ENCODE measurements around the gene SLF2.
"Not testable (repeated sequence)": the region's sequence is repeated elsewhere in the genome, so short reads cannot be mapped to it uniquely, and the experiment has no call there.

Gene SLF2

DNA sequence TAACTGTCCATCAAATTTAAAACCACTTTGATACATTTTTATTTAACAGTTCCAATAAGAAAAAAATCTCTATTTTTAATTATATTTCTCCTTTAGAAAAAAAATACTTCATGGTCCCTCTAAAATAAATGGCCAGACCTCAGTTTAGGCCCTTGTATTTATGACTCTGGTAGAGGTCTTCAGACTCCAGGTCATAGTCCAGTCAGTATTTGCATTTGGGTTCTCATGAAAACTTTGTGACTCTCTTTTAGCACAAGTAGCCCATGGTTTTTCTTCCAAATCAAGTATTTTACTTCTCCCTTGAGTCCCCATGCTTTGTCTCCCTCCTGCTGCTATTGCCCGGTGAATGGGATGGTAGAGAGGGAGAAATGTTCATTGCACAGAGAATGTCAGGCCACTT is 51.1 kb downstream of the SLF2 start:
- DNase-seq, result no peak

DNA sequence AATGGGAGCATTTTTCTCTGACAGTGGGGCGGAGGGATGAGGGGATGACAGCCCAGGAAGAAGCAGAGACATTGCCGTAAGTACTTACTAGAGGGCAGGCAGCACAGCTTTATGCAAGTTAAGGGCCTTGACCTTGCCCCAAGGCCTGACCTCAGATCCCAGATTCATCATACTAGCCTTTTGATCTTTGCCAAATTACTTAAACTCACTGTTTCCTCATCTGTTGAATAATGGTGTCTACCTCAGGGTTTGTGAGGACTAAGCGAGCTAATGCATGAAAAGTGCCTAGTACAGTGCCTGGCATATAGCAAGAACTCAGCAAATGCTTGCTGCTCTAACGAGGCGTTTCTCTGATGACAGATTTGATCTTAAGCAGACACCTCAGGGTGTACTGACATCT is 53.1 kb downstream of the SLF2 start:
- no peak for DNase-seq

DNA sequence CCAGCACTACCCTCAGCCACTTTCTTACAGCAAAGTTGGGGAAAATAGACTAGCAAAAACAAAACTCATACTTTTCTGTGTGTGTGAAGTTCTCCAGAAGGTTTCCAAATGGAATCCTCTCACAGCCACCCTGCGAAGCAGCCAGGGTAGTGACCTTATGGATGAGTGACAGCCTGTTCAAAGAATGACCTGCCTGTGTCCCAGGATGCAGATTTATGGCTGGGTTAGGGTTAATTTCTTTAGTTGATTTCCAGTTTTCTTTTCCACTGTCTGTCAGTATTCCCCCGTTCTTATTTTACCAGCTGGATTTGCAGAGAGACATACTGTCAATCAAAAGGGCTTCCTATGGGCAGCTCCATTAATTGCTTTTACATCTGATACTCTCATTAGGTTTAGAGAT is 54.1 kb downstream of the SLF2 start:
- no peak for DNase-seq

DNA sequence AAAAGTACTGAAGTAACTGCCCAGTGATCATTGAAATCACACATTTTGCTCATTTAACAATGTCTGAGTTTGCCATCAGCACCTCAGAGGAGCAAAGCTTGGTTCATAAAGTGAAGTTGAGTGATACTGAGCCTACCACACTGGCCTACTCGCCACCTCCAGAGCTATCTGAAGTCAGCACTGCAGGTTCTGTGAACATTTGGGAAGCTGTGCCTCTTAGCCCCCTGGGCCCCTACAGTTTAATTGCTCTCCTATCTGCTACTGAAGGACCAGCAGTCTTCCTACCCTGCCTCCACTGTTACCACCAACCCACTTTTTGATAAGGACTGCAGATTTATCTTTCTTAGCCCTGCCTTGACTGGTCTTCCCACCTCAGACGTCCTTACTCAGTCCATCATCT is 54.6 kb downstream of the SLF2 start:
- DNase-seq, result no peak

DNA sequence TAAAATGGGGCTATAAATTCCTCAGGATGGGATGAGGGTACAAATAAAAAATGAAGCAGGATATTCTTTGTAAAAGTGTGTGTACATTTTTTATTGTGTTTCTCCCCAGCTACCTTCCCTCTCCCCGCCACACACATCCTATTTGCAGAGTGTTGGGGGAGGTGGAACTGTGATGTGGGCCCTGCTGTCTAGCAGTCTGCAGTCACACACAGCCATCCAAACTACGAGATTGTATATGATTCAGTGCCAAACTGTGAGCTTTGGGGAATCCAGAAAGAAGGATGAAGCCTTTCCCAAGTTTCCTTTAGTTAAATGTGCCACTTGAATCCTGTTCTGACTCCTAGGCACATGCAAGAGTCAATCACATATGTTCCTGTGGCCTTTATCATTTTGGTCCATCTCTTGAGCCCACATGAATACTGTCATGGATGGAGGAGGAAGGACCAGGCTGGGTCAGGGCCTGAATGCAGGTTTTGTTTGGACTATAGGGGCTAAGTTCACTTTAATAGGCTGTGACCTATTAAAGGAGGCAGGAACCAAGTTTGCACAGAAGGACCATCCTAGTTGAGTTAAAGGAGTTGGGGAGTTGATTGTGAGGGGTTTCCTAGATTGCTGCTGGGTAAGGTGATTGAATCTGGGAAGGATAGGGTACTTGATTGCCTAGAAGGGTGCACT is 55.4 kb downstream of the SLF2 start:
- DNase-seq, result no peak

DNA sequence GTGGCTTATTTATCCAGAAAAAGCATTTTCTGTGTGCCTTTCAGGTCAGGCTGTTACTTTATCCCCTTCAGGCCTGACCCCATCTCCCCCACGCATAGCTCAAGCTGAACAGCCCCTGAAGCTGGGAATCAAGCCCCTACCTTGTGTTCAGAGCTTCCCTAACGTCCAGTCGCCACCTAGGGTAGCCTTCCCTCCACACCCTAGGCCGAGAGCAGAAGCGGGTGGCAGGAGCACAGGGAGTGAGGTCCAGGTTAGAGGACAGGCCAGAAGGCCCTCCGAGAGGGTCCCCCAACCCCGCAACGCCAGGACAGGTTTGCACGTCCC is 56.1 kb downstream of the SLF2 start:
- DNase-seq, result no peak

DNA sequence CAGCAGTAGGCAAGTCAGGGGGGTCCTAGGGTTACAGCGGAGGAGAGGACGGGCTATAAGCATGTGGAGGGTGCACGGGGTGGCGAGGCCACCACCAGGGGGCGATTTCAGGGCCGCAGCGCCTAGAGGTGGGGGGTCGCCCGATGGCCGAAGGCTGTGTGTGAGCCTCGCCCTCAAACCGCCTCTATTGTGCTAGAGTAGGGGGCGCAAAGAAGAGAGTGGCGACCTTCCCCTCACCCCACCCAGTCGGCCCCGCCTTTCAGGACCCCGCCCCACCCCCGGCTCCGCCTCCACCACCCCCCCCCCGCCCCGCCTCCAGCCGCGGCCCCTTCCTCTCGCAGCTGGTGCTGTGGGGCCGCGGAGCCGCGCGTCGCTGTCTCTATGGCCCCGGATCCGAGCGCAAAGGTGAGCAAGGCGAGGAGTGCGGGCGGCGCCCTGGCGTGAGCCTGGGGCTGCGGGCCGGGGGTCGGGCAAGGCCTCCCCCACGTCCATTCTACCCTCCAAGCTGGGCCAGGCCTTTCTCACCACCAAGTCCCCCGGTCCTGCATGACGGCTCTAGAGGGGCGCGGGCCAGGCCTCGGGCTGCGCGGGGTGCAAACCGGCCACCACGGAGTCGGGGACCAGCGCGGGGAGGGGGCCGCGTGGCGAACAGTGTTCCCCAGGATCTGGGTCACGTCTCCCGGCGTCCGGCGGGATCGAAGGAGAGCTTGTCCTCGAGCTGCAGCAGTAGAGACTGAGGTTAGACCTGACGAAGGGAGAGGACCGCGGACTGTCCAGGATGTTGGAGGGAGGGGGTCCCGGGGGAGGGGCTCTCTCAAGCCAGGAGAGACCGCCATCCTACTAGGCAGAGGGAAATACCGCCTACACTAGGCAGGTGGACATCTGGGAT is 56.7 kb downstream of the SLF2 start, which contains the start of gene SEMA4G:
TSS of gene SEMA4G (plus strand) at position 318 of the 889 bp plus-strand sequence. CDS start 3,409 bp downstream, outside the sequence.
- peak; percentile 39 for DNase-seq

DNA sequence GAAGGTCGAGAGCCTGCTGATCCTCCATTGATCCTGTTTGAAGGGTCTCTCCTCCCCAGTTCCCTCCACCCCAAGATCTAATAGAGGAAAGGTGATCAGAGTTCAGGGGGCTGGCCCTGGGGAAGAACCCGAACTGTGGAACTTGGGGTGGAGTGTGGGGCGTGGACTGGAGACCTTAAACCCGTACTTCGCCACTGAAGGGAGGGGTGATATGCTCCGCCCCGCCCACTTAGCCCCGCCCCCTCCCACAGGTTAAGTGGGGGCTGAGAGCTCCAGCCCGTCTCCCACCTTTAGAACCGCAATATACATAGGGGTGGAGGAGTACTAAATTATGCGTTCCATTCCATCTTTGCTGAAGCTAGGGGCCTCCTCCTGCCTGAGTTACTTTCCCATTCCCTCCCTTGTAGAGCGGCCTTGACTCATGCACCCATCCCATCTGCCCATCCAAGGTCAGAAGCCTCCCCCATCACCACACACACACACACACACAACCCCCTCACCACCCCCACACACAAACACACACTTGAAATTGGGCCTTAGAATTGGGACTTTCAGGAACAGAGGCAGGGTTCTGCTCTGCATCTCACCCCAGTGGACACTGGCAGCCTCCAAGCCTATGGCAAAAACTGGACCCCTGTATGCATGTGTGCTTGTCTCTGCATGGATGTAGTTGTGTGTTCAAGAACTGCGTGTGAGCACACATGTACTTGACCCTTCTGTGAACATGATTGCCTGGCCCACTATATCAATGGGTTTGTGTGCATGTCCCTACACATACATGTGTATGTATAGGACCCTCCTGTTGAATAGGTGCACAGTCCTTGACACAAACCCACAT is 57.5 kb downstream of the SLF2 start:
- peak; percentile 53 for DNase-seq

DNA sequence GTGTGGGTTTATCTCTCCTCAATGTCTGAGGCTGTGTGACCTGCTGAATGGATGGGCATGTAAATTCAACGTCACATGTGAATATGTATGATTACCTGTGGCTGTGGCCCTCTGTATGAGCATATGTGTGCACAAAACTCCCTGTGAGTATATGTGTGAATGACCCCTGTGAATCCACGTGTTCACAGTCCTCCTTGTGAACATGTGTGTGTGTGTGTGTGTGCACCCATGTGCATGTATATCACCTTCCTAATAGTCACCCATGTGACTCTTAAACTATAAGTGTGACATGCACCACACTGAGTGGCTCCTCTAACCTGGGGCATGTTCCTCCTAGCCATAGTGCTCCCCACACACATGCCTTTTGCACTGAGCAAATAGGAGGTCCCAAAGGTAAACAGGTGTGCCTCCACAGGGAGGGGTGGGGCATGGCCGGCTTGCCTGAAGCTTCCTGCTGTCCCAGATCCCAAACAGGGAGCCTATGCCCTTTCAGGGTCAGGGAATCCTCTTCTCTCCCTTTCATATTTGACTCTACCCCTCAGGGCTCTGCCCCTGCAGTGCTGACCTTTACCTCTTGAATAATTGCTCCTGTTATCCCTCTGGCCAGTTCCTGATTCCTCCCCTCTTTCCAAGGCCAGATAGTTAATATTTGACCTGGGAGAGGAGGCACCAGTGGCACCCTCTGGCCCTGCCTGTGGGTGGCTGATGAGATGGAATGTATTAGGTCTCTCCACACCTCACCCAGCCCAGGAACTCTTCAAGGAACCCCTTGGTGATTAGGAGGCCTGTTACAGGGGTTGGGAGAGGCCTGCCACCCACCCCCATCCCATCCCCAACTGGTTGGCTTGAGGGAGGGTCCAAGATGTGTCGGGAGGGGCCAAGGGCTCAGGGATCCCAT is 58.4 kb downstream of the SLF2 start:
- DNase-seq, result no peak

DNA sequence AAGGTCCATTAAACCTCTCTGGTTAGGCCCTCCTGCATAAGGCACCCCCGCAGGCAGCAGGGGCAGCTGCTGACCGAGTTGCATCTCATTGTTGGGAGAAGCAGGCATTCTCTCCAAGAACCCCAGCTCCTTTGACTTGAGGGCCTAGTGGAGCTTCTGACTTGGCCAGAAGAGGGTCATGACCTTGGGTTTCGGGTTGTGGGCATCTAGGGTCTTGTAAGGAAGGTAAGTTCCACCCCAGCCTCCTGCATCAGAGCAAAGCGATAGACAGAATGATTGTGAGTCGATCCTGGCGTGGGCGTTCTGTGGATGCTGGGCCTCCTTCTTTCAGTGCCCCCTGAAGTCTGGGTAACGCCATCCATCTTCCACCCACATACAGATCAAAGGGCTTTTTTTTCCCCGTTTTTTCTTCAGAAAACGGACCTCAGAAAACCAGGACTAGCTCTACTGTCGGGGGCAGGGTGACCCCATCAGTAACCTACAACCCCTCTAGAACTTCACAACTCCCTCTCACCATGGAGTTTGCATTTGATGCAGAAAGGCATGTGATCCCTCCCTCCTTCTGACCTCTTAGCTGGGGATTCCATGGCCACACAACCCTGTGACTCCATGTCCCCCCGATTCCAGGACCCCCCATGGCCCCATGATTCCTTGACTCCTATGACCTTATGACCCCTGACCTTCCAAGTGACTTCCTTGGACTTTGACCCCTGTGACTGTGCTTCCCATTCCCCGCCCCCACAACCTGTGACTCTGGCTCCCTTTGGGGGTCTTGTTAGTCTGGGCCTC is 59.5 kb downstream of the SLF2 start:
- DNase-seq, result no peak

DNA sequence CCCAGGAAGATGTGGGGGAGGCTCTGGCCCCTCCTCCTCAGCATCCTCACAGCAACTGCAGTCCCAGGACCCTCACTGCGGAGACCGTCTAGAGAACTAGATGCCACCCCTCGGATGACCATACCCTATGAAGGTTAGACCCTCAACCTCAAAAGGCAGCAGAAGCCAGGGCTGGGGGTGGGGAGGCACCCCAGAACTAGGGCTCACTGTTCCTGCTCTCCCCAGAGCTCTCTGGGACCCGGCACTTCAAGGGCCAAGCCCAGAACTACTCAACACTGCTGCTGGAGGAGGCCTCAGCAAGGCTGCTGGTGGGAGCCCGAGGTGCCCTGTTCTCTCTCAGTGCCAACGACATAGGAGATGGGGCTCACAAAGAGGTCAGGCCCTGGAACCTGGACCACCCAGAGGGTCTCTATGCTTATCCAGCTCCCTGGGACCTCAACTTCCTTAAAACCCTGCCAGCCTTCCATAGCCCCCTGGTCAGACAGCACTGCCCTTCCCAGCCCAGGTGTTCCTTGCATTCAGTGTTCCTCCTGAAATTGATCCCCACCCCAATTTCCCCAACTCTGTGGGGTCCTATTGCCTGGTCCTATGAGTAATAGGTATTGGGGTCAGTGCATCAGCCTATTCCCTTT is 60.3 kb downstream of the SLF2 start:
- DNase-seq, result no peak

DNA sequence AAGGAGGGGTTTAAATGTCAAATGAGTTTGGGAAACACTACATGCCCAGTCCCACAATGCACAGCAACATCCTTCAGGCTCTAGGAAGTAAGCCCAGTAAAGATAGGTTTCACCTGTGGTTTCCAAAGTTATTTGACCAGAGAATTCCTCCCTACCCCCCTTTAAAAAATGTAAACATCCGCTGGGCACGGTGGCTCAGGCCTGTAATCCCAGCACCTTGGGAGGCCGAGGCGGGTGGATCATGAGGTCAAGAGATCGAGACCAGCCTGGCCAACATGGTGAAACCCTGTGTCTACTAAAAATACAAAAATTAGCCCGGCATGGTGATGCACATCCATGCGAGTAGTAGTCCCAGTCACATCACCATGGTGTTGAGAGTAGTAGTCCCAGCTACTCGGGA is 62.6 kb downstream of the SLF2 start:
- not testable (repeated sequence) for DNase-seq

DNA sequence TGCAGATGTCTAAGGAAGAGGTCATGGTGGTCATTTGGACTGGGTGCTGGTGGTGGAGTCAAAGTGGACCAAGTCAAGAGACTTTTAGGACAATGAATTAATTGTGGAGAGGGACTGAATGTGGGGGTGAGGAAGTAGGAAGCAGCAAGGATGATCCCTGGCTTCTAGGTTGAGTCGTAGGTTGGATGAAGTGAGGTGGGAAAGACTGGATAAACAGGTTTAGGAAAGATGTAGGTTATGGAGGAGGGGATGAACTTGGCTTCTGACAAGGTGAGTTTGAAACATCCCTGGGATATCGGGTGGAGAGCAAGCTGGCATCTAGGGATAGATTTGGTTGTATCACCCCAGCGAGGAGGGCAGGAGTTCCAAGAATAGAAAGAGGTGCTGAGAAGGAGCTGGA is 64.1 kb downstream of the SLF2 start:
- no peak for DNase-seq

DNA sequence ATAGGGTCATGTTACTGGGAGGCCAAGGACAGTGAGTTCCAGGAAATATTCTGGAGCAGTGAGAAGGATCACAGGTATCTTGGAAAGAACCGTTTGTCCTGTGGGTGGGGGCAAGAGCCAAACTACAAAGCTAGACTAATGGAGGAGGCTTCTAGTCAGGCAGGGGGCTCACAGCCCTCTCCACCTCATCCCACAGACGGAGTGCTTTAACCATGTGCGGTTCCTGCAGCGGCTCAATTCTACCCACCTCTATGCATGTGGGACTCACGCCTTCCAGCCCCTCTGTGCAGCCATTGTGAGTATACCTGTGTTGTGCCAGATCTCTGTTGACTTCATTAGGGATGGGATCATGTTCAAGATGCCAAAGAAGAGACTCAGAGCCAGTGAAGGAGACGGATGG is 64.7 kb downstream of the SLF2 start:
- no peak for DNase-seq

DNA sequence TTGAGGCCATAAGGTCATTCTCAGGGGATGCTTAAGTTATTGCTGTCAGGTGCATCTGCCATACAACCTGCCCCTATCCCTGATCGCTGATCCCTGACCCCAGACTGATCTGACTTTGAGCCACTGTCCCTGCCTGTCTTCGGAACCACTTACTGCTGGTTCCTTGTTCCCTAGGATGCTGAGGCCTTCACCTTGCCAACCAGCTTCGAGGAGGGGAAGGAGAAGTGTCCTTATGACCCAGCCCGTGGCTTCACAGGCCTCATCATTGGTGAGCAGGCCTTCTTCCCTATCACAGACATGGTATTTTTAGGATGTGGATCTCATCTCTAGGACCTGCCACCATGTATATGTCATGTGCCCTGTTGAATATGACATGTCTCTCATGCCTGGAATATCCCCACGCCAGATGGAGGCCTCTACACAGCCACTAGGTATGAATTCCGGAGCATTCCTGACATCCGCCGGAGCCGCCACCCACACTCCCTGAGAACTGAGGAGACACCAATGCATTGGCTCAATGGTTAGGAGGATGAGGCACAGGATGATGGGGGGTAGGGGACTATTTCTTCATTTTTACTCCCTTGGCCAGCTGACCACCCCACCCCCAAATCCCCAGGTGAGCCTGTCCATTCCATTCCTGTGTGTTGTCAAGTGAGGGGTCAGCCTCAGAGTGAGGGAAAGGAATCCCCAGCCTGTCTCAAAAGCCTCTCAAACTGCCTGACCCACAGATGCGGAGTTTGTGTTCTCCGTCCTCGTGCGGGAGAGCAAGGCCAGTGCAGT is 65.5 kb downstream of the SLF2 start:
- no peak for DNase-seq

DNA sequence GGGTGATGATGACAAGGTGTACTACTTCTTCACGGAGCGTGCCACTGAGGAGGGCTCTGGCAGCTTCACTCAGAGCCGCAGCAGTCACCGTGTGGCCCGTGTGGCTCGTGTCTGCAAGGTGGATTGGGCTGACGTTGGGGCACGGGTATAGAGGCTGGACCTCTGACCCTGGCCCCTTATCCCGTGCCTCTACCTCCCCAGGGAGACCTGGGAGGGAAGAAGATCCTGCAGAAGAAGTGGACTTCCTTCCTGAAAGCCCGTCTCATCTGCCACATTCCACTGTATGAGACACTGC is 66.1 kb downstream of the SLF2 start:
- DNase-seq, result no peak

DNA sequence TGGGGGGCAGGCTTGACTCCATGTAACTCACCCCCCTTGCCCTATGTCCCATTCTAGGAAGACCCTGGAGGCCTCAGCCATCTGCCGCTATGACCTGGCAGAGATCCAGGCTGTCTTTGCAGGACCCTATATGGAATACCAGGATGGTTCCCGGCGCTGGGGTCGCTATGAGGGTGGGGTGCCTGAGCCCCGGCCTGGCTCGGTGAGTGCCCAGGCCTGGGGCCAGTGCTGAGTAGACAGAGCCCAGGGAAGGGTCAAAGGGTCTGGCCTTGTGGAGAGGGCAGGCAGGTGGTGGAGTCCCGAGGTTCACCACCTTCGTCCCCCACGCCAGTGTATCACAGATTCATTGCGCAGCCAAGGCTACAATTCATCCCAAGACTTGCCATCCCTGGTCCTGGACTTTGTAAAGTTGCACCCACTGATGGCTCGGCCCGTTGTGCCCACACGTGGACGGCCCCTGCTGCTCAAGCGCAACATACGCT is 67.1 kb downstream of the SLF2 start:
- no peak for DNase-seq

DNA sequence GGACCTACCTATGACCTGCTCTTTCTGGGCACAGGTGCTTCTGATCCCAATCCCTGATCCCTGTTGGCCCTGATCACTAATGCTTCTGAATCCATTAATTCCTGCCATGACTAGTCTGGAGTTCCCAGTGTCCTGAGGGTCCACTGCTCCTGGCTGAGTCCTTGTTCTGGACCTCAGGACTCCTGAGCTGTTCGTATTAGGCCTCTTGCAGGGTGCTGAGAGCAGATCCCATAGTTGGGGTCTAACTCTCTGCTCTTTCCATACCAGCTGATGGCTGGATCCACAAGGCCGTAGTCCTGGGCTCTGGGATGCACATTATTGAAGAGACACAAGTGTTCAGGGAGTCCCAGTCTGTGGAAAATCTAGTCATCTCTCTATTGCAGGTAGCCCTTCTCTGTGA is 67.5 kb downstream of the SLF2 start:
- DNase-seq, result no peak

DNA sequence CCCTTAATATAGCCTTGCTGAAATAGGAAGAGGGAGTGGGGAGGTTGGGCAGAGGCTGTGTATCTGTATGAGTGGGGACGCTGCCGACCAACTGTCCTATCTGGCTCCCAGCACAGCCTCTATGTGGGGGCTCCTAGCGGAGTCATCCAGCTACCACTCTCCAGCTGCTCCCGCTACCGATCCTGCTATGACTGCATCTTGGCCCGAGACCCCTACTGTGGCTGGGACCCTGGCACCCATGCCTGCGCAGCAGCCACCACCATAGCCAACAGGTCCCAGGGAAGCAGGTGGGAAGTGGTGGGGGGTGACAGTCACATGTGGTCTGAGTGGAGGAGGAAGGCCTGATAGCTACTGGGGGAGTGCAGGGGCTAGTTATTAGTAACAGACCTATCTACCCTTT is 67.9 kb downstream of the SLF2 start:
- no peak for DNase-seq

DNA sequence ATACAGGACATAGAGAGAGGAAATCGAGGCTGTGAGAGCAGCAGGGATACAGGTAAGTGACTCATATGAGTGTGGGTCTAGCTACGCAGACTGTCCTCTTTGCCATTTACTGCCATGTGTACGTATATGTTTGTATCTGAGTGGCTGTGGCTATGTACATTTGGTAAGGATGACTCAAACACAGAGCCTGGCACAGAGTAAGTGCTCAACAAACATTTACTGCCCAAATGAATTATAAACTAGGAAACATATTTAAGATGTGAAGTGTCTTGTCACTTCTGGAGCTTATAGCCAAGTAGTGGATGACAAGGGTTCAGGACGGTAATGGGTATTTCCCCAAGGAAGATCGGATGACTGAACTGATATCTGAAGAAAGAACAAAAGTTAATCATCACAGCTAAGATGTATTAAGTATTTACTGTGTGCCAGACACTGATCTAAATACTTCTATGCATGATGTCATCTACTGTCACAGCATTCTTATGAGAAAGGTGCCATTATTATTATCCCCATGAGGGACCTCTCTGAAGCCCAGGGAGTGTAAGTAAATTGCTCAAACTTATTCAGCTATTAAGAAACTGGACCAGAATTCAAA is 68.5 kb downstream of the SLF2 start:
- DNase-seq, result no peak
